ENCODE data around the gene CDK5RAP1. TPM values are rescaled to one million over a fixed set of nuclear protein-coding genes. Genes with fewer than 3 reads are reported as not detected.

Gene CDK5RAP1
- total RNA-seq, 1 experiment from 2014 or later = 56.3 TPM

GRCh38 chr20:33334111-33334510 is 67.2 kb downstream of the CDK5RAP1 start (continued):
- no peak for TF ChIP-seq AFF4 (CRISPR knock-in tag; IDR thresholded peaks at IDR 0.05; ENCODE audit: borderline replicate concordance)
- no peak for TF ChIP-seq NR3C1 (CRISPR knock-in tag; conservative IDR thresholded peaks at IDR 0.05; ENCODE audit: low read depth)
- TF ChIP-seq FOXK1 (CRISPR knock-in tag; IDR thresholded peaks at IDR 0.05) = no peak
- TF ChIP-seq NR1H2 (CRISPR knock-in tag; IDR thresholded peaks at IDR 0.05) = no peak
- no peak for TF ChIP-seq GABPB1 (CRISPR knock-in tag; IDR thresholded peaks at IDR 0.05)
- TF ChIP-seq ETV6 (CRISPR knock-in tag; IDR thresholded peaks at IDR 0.05) = no peak
- no peak for TF ChIP-seq MLX (CRISPR knock-in tag; IDR thresholded peaks at IDR 0.05)
- no peak for TF ChIP-seq AR (CRISPR knock-in tag; IDR thresholded peaks at IDR 0.05)
- no peak for TF ChIP-seq TEAD4 (CRISPR knock-in tag; IDR thresholded peaks at IDR 0.05)
- no peak for TF ChIP-seq OVOL2 (CRISPR knock-in tag; IDR thresholded peaks at IDR 0.05; ENCODE audit: borderline replicate concordance)
- no peak for TF ChIP-seq ATF1 (CRISPR knock-in tag; IDR thresholded peaks at IDR 0.05)

GRCh38 chr20:33333616-33334015 is 67.7 kb downstream of the CDK5RAP1 start:
- ChIA-PET POLR2A (no interaction called here), CTCF (no interaction called here)
- ATAC-seq (no peak), DNase-seq (ENCODE audit: low spot score) (no peak)
- TF ChIP-seq NR2C2 (CRISPR knock-in tag; IDR thresholded peaks at IDR 0.05) (no peak), ZNF423 (CRISPR knock-in tag; IDR thresholded peaks at IDR 0.05) (no peak), PRDM15 (CRISPR knock-in tag; IDR thresholded peaks at IDR 0.05) (no peak), SP1 (CRISPR knock-in tag; conservative IDR thresholded peaks at IDR 0.05) (no peak), AFF4 (CRISPR knock-in tag; IDR thresholded peaks at IDR 0.05; ENCODE audit: borderline replicate concordance) (no peak), ATF3 (CRISPR knock-in tag; conservative IDR thresholded peaks at IDR 0.05) (no peak), JUN (CRISPR knock-in tag; IDR thresholded peaks at IDR 0.05) (no peak), IRF2 (CRISPR knock-in tag; IDR thresholded peaks at IDR 0.05; ENCODE audit: borderline replicate concordance, low read depth) (no peak), NR3C1 (CRISPR knock-in tag; conservative IDR thresholded peaks at IDR 0.05; ENCODE audit: low read depth) (no peak), MXD4 (CRISPR knock-in tag; IDR thresholded peaks at IDR 0.05; ENCODE audit: borderline replicate concordance) (no peak), RORB (CRISPR knock-in tag; IDR thresholded peaks at IDR 0.05) (no peak), SMAD4 (CRISPR knock-in tag; IDR thresholded peaks at IDR 0.05) (no peak)
- H3K36me3 Mint-ChIP-seq = no peaks in the 10 kb centered on the region
- H3K9me3 Mint-ChIP-seq = no peaks in the 10 kb centered on the region
- H3K4me1 Mint-ChIP-seq = 0 out of 2 replicates have a peak, but pooled peaks cover under 1% of the 10 kb centered on the region
- H3K4me3 Mint-ChIP-seq = no peak overlapping the region
- no peak overlapping the region for H3K27ac Mint-ChIP-seq
- no peaks in the 10 kb centered on the region for H3K27me3 Mint-ChIP-seq (ENCODE audit: low read depth)

Data from WTC11 (cell line).